GM10266 (cell line): Measurements from ENCODE around the gene CYB5R3.

Experiments
- DNase-seq: peaks from one replicate; pipeline ENCODE4 v3.0.0; 2012; ENCODE audit errors: extremely low spot score
- CTCF ChIP-seq: IDR thresholded peaks from 2 replicates; pipeline ENCODE4 v1.5.1; 2012; ENCODE audit warnings: mild to moderate bottlenecking, low read depth; ENCODE audit not compliant: control insufficient read depth, insufficient read depth; ENCODE audit errors: missing control alignments

CYB5R3 gene

GRCh38 chr22:42642806-42643633 is 6.2 kb downstream of the CYB5R3 start:
- no peak for TF ChIP-seq CTCF
- DNase-seq, result no peak

GRCh38 chr22:42641801-42642413 is 7.3 kb downstream of the CYB5R3 start:
- TF ChIP-seq CTCF, result no peak
- no peak for DNase-seq

GRCh38 chr22:42639541-42640241 is 9.5 kb downstream of the CYB5R3 start:
- no peak for TF ChIP-seq CTCF

GRCh38 chr22:42637555-42637954 is 11.6 kb downstream of the CYB5R3 start:
- no peak for DNase-seq
- no peak for TF ChIP-seq CTCF

More at GRCh38 chr22:42639541-42640241, 9.5 kb downstream of the CYB5R3 start:
- DNase-seq, result no peak

- no peak for TF ChIP-seq CTCF
These were observed 12.7 kb downstream of the CYB5R3 start for GRCh38 chr22:42636506-42636905.

GRCh38 chr22:42635531-42635930 is 13.7 kb downstream of the CYB5R3 start:
- TF ChIP-seq CTCF, result no peak
- DNase-seq, result no peak

More at GRCh38 chr22:42636506-42636905, 12.7 kb downstream of the CYB5R3 start:
- no peak for DNase-seq
